Measurements from ENCODE around the gene PLD1.
"Not testable (repeated sequence)": the region's sequence is repeated elsewhere in the genome, so short reads cannot be mapped to it uniquely, and the experiment has no call there.

Gene PLD1

GRCh38 chr3:171699601-171700000 is 110.7 kb downstream of the PLD1 start:
- DNase-seq (ENCODE audit: low spot score) = no peak

GRCh38 chr3:171696805-171697204 is 113.5 kb downstream of the PLD1 start:
- DNase-seq (ENCODE audit: low spot score) = no peak

GRCh38 chr3:171695426-171695825 is 114.9 kb downstream of the PLD1 start:
- DNase-seq (ENCODE audit: low spot score) = no peak

GRCh38 chr3:171694888-171695287 is 115.4 kb downstream of the PLD1 start:
- DNase-seq (ENCODE audit: low spot score) = no peak

- not testable (repeated sequence) for DNase-seq (ENCODE audit: low spot score)
Measured at GRCh38 chr3:171692551-171692950, 117.7 kb downstream of the PLD1 start.

- DNase-seq (ENCODE audit: low spot score) = no peak
Measured at GRCh38 chr3:171691485-171691884, 118.8 kb downstream of the PLD1 start.

GRCh38 chr3:171690281-171690680 is 120.0 kb downstream of the PLD1 start:
- no peak for DNase-seq (ENCODE audit: low spot score)

GRCh38 chr3:171688593-171688992 is 121.7 kb downstream of the PLD1 start:
- DNase-seq (ENCODE audit: low spot score) = no peak

GRCh38 chr3:171688002-171688401 is 122.3 kb downstream of the PLD1 start:
- no peak for DNase-seq (ENCODE audit: low spot score)

- no peak for DNase-seq (ENCODE audit: low spot score)
Measured at GRCh38 chr3:171687581-171687980, 122.7 kb downstream of the PLD1 start.

- DNase-seq (ENCODE audit: low spot score) = no peak
Measured at GRCh38 chr3:171687064-171687463, 123.2 kb downstream of the PLD1 start.

GRCh38 chr3:171685116-171685895 is 125.0 kb downstream of the PLD1 start:
- DNase-seq (ENCODE audit: low spot score) = no peak

GRCh38 chr3:171684221-171684620 is 126.1 kb downstream of the PLD1 start:
- DNase-seq (ENCODE audit: low spot score) = no peak

GRCh38 chr3:171682743-171683142 is 127.5 kb downstream of the PLD1 start:
- DNase-seq (ENCODE audit: low spot score) = no peak

- no peak for DNase-seq (ENCODE audit: low spot score)
Measured at GRCh38 chr3:171680726-171681411, 129.4 kb downstream of the PLD1 start.

- no peak for DNase-seq (ENCODE audit: low spot score)
Measured at GRCh38 chr3:171678971-171679492, 131.3 kb downstream of the PLD1 start.

- DNase-seq (ENCODE audit: low spot score) = no peak
Measured at GRCh38 chr3:171677706-171678105, 132.6 kb downstream of the PLD1 start.

- DNase-seq (ENCODE audit: low spot score) = no peak
Measured at GRCh38 chr3:171676601-171677175, 133.6 kb downstream of the PLD1 start.

- no peak for DNase-seq (ENCODE audit: low spot score)
Measured at GRCh38 chr3:171673951-171674350, 136.3 kb downstream of the PLD1 start.

GRCh38 chr3:171672538-171672937 is 137.7 kb downstream of the PLD1 start:
- DNase-seq (ENCODE audit: low spot score) = no peak

- no peak for DNase-seq (ENCODE audit: low spot score)
Measured at GRCh38 chr3:171672124-171672523, 138.2 kb downstream of the PLD1 start.

GRCh38 chr3:171671709-171672108 is 138.6 kb downstream of the PLD1 start:
- DNase-seq (ENCODE audit: low spot score) = no peak

GRCh38 chr3:171666516-171666915 is 143.8 kb downstream of the PLD1 start:
- DNase-seq (ENCODE audit: low spot score) = no peak
